Stimulated activated CD4-positive, alpha-beta T cell treated with anti-CD3 and anti-CD28 coated beads, TNF-alpha, amount 100 ng/mL, for 48 hours (primary cell): ENCODE data around the gene ATP6V0E2.
"Not testable (repeated sequence)": the region's sequence is repeated elsewhere in the genome, so short reads cannot be mapped to it uniquely, and the experiment has no call there.

Experiments
- DNase-seq, 3 donors: peaks; one replicate each; pipeline ENCODE4 v3.0.0-alpha.2; 2020; ENCODE audit warnings: low read depth in 3 of 3

Gene ATP6V0E2

GRCh38 chr7:149873074-149873969 lies at the start of gene ATP6V0E2:
TSS of gene ATP6V0E2 (plus strand) at chr7:149873969. CDS start at chr7:149874066, 97 bp downstream.
- peak; percentile 86 to 89 (median 87) for DNase-seq

- no peak for DNase-seq
Measured at GRCh38 chr7:149824301-149824741, 49.4 kb upstream of the ATP6V0E2 start.

- no peak for DNase-seq
Measured at GRCh38 chr7:149824748-149825566, 48.8 kb upstream of the ATP6V0E2 start.

GRCh38 chr7:149825567-149826343 lies 48.0 kb upstream of the ATP6V0E2 start:
- DNase-seq = no peak

- no peak for DNase-seq
Measured at GRCh38 chr7:149826344-149827088, 47.3 kb upstream of the ATP6V0E2 start.

- no peak for DNase-seq
Measured at GRCh38 chr7:149827089-149827981, 46.4 kb upstream of the ATP6V0E2 start.

- no peak for DNase-seq
Measured at GRCh38 chr7:149828357-149829309, 45.1 kb upstream of the ATP6V0E2 start.

- not testable (repeated sequence) for DNase-seq
Measured at GRCh38 chr7:149830527-149830926, 43.2 kb upstream of the ATP6V0E2 start.

GRCh38 chr7:149830997-149831740 lies 42.6 kb upstream of the ATP6V0E2 start:
- DNase-seq = no peak

- DNase-seq = no peak
Measured at GRCh38 chr7:149831741-149832219, 42.0 kb upstream of the ATP6V0E2 start.

- no peak for DNase-seq
Measured at GRCh38 chr7:149832332-149833041, 41.3 kb upstream of the ATP6V0E2 start.

- DNase-seq = no peak
Measured at GRCh38 chr7:149833495-149834130, 40.2 kb upstream of the ATP6V0E2 start.

GRCh38 chr7:149834601-149835000 lies 39.2 kb upstream of the ATP6V0E2 start:
- DNase-seq = no peak

GRCh38 chr7:149836434-149836833 lies 37.3 kb upstream of the ATP6V0E2 start:
- no peak for DNase-seq

- DNase-seq = no peak
Measured at GRCh38 chr7:149837564-149838223, 36.1 kb upstream of the ATP6V0E2 start.
